ENCODE results near the gene FILIP1.

DNA sequence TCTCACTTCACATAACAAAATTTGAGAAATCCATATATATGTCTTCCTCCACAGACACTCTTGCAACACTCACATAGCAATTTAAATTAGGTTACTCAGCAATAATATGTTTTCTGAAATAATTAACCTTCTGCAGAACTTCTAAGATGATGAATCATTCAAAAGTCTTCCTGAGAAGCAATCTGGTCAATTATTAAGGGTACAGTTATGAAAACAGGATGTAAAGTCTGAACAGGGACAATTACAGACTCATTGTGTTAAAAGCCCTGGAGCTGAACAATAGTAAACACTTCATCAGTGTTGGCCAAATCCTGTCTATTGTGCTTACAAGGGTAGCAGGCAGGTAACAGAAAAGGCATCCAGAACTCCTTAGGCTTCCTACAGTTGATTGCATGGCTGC lies 75.4 kb downstream of the FILIP1 start:
- TF ChIP-seq, protein P1, sequence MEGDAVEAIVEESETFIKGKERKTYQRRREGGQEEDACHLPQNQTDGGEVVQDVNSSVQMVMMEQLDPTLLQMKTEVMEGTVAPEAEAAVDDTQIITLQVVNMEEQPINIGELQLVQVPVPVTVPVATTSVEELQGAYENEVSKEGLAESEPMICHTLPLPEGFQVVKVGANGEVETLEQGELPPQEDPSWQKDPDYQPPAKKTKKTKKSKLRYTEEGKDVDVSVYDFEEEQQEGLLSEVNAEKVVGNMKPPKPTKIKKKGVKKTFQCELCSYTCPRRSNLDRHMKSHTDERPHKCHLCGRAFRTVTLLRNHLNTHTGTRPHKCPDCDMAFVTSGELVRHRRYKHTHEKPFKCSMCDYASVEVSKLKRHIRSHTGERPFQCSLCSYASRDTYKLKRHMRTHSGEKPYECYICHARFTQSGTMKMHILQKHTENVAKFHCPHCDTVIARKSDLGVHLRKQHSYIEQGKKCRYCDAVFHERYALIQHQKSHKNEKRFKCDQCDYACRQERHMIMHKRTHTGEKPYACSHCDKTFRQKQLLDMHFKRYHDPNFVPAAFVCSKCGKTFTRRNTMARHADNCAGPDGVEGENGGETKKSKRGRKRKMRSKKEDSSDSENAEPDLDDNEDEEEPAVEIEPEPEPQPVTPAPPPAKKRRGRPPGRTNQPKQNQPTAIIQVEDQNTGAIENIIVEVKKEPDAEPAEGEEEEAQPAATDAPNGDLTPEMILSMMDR (conservative IDR thresholded peaks at IDR 0.05), result no peak
- TF ChIP-seq ZFX (IDR thresholded peaks at IDR 0.05), result no peak
